ENCODE results near the gene PPARG. TPM values are rescaled to one million over a fixed set of nuclear protein-coding genes. Genes with fewer than 3 reads are reported as not detected.

The PPARG gene
- total RNA-seq, 1 experiment from 2014 or later, result 7.1 TPM

GRCh38 chr3:12278566-12278965, 10.3 kb upstream of the PPARG start:
- TF ChIP-seq, protein P1, sequence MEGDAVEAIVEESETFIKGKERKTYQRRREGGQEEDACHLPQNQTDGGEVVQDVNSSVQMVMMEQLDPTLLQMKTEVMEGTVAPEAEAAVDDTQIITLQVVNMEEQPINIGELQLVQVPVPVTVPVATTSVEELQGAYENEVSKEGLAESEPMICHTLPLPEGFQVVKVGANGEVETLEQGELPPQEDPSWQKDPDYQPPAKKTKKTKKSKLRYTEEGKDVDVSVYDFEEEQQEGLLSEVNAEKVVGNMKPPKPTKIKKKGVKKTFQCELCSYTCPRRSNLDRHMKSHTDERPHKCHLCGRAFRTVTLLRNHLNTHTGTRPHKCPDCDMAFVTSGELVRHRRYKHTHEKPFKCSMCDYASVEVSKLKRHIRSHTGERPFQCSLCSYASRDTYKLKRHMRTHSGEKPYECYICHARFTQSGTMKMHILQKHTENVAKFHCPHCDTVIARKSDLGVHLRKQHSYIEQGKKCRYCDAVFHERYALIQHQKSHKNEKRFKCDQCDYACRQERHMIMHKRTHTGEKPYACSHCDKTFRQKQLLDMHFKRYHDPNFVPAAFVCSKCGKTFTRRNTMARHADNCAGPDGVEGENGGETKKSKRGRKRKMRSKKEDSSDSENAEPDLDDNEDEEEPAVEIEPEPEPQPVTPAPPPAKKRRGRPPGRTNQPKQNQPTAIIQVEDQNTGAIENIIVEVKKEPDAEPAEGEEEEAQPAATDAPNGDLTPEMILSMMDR (IDR thresholded peaks at IDR 0.05; ENCODE audit: unreplicated experiment), result no peak
- CTCF ChIA-PET, result interaction anchor here (0.5 kb wide), 1 partner anchor 54 kb away, joined by 7 read pairs; no protein-coding TSS in a partner anchor
- DNase-seq (ENCODE audit: unreplicated experiment), result no peak
- Mint-ChIP-seq H3K4me1 (ENCODE audit: insufficient read depth, unreplicated experiment) (no peaks in the 10 kb centered on the region), H3K36me3 (ENCODE audit: insufficient read depth, unreplicated experiment) (no peaks in the 10 kb centered on the region), H3K27ac (ENCODE audit: low read depth, unreplicated experiment) (no peak overlapping the region), H3K4me3 (ENCODE audit: unreplicated experiment) (no peak overlapping the region), H3K9me3 (ENCODE audit: unreplicated experiment) (no peaks in the 10 kb centered on the region), H3K27me3 (ENCODE audit: insufficient read depth, unreplicated experiment) (no peaks in the 10 kb centered on the region)
- BruUV-seq (replicated peaks), result no TSS peak
- POLR2A ChIA-PET, result no interaction called here
- intact Hi-C loops (cut with micrococcal nuclease), result no loop called here

DNA sequence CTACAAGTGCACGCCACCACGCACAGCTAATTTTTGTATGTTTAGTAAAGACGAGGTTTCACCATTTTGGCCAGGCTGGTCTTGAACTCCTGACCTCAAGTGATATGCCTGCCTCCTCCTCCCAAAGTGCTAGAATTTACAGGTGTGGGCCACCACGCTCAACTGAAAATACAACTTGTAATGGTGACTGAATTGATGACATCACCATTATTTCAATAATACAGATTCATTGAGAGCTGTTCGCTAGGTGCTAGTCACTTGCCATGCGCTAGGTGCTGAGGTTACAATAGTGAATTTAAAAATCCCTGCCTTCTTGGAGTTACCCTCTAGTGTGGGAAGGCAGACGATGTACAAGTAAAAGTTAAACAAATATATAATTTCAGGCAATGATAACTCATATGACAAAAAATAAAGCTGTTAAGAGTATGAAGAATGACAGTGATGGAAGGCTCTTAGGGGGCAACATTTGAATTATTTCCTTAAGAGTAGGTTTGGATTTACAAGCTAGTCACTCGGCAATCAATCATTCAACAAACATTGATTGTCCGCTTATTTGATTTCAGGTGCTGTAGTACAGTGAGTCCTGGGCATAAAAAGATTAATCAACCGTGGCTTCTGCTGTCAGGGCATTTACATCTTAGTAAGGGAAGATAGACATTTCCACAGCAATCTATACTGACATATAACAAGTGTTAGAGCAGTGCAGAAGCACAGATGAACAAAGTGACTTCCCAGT, 9.1 kb upstream of the PPARG start:
- Mint-ChIP-seq H3K36me3 (ENCODE audit: insufficient read depth, unreplicated experiment) (no peaks in the 10 kb centered on the region), H3K4me3 (ENCODE audit: unreplicated experiment) (no peak overlapping the region), H3K27me3 (ENCODE audit: insufficient read depth, unreplicated experiment) (no peaks in the 10 kb centered on the region), H3K9me3 (ENCODE audit: unreplicated experiment) (no peaks in the 10 kb centered on the region), H3K4me1 (ENCODE audit: insufficient read depth, unreplicated experiment) (no peaks in the 10 kb centered on the region), H3K27ac (ENCODE audit: low read depth, unreplicated experiment) (no peak overlapping the region)
- intact Hi-C loops (cut with micrococcal nuclease), result no loop called here
- no TSS peak for BruUV-seq (replicated peaks)
- no peak for DNase-seq (ENCODE audit: unreplicated experiment)
- TF ChIP-seq, protein P1 (IDR thresholded peaks at IDR 0.05; ENCODE audit: unreplicated experiment), result no peak
- POLR2A ChIA-PET, result no interaction called here
- CTCF ChIA-PET, result no interaction called here

DNA sequence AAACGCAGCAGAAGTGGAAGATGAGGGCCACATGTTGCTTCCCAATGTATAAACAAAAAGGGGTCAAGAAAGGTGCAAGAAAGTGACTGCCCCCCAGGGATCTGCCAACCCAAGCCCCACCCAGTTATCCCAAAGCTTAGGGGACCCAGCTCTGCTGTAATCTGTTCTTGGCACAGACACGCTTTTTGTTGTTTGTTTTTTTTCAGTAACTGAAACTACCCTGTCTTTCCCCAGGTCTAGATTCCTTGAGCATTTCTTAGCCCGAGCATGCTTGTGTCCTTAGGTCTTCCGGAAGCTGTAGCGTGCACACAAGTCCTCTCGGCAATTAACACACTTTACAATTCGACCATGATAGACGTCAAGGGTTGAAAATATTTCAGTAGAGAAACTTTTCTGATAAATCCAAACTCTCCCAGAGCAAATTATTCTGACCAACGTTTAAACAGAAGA, 8.5 kb upstream of the PPARG start:
- H3K27me3 Mint-ChIP-seq (ENCODE audit: insufficient read depth, unreplicated experiment), result no peaks in the 10 kb centered on the region
- no peaks in the 10 kb centered on the region for H3K9me3 Mint-ChIP-seq (ENCODE audit: unreplicated experiment)
- no peak overlapping the region for H3K27ac Mint-ChIP-seq (ENCODE audit: low read depth, unreplicated experiment)
- intact Hi-C loops (cut with micrococcal nuclease), result no loop called here
- CTCF ChIA-PET, result no interaction called here
- POLR2A ChIA-PET, result no interaction called here
- no peaks in the 10 kb centered on the region for H3K4me1 Mint-ChIP-seq (ENCODE audit: insufficient read depth, unreplicated experiment)
- no peaks in the 10 kb centered on the region for H3K36me3 Mint-ChIP-seq (ENCODE audit: insufficient read depth, unreplicated experiment)
- DNase-seq (ENCODE audit: unreplicated experiment), result no peak
- H3K4me3 Mint-ChIP-seq (ENCODE audit: unreplicated experiment), result no peak overlapping the region
- TF ChIP-seq, protein P1 (IDR thresholded peaks at IDR 0.05; ENCODE audit: unreplicated experiment), result no peak
- no TSS peak for BruUV-seq (replicated peaks)

- TF ChIP-seq, protein P1 (IDR thresholded peaks at IDR 0.05; ENCODE audit: unreplicated experiment), result no peak
- Mint-ChIP-seq H3K36me3 (ENCODE audit: insufficient read depth, unreplicated experiment) (no peaks in the 10 kb centered on the region), H3K9me3 (ENCODE audit: unreplicated experiment) (no peaks in the 10 kb centered on the region), H3K27me3 (ENCODE audit: insufficient read depth, unreplicated experiment) (no peaks in the 10 kb centered on the region), H3K27ac (ENCODE audit: low read depth, unreplicated experiment) (no peak overlapping the region), H3K4me1 (ENCODE audit: insufficient read depth, unreplicated experiment) (peaks cover 5% of the 10 kb centered on the region), H3K4me3 (ENCODE audit: unreplicated experiment) (no peak overlapping the region)
- BruUV-seq (replicated peaks), result no TSS peak
- ChIA-PET POLR2A (no interaction called here), CTCF (interaction anchor here (0.6 kb wide), 1 partner anchor 607 kb away, joined by 3 read pairs; no protein-coding TSS in a partner anchor)
- DNase-seq (ENCODE audit: unreplicated experiment), result no peak
- intact Hi-C loops (cut with micrococcal nuclease), result no loop called here
These were observed 4.3 kb upstream of the PPARG start for GRCh38 chr3:12284591-12284990.

Measured in MCF 10A (cell line).